GM19452 (cell line): ENCODE measurements around the gene HOXB3.

Experiments
- ATAC-seq: cut with Tn5 transposase; IDR thresholded peaks from one replicate; pipeline ENCODE4 v1.9.1; 2021; ENCODE audit not compliant: unreplicated experiment

HOXB3 gene

DNA sequence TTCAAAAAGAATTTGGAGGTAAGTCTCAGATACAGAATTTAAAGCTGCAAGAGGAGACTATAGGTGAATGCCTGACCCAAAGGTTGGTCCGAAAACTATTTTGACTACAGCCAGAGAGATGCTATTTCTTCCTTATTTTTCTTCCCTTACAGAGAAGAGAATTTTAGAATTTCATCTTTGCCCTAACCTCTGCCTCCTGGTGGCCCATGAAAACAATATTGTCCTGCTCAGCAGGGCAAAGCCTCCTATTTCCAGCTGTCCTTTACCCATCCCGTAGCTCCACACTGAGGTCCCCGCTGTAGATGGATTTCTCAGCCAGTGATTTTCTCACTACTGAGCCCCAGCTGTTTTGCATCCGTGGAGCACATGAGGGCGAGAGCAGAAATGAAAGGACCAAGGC lies 83.8 kb downstream of the HOXB3 start:
- ATAC-seq = no peak

DNA sequence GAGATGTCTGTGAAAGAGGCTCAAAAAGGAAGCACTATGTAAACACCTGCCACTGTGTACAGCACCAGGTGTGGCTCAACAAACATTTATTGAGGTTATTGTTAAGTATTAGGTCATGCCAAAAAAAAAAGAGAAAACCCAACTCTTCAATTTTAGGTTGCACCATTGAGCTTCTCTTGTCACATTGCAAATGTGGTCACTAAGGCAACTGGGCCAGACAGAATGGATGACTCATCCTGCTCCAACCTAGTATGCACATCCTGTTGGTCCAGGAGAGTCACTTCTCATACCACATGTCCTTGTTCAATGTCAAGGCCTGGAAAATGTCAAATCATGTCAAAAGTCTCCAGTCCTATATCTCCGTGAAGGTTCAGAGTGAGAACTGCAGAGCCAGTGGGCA lies 84.3 kb downstream of the HOXB3 start:
- ATAC-seq = peak; percentile 88

DNA sequence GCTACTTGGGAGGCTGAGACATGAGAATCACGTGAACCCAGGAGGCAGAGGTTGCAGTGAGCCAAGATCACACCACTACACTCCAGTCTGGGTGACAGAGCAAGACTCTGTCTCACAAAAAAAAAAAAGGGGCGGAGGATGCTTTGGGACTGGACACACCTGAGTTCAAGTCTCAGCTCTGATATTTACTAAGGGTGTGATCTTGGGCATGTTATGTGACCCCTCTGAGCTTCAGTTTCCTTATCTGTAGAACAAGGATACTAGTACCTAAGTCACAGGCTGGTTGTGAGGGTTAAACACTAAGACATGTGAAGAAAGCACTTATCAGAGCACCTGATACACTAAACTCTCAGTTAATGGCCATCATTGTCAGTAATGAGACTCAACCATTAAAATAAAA lies 85.1 kb downstream of the HOXB3 start:
- no peak for ATAC-seq

DNA sequence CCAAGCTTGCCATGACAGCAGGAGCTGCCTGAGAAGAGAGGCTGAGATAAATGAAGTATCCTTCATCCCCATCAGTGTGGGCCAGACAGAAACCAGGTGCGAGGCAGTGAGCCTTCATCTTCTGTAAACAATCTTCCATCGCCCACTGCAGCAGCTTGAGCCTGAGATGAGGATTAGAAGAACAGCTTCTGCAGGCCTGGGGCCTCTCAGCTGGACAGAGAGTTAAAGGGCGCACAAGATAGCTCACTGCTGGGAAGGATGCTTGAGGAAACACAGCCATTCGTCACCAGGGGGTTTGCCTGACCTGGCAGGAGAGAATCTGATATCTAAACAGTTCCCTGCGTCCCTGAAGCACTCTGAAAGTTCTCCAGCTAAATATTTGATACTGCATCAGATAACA lies 86.3 kb downstream of the HOXB3 start:
- ATAC-seq = no peak

DNA sequence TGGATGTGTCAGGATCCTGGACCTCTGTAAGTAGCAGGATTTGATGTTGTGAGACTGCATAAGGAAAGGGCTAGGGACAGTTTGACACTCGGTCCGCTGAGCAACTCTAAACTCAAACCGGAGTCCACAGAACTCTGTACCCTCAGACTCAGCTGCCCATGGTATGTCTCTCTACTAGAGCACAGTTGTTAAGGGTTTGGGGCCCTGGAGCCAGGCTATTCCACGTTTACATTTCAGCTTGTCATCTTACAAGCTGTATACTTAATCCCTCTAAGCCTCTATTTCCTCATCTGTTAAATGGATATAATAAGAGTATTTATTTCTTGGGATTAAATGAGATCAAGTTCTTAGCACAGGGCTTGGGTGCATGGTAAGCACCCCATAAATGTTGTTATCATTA lies 87.1 kb downstream of the HOXB3 start:
- no peak for ATAC-seq

DNA sequence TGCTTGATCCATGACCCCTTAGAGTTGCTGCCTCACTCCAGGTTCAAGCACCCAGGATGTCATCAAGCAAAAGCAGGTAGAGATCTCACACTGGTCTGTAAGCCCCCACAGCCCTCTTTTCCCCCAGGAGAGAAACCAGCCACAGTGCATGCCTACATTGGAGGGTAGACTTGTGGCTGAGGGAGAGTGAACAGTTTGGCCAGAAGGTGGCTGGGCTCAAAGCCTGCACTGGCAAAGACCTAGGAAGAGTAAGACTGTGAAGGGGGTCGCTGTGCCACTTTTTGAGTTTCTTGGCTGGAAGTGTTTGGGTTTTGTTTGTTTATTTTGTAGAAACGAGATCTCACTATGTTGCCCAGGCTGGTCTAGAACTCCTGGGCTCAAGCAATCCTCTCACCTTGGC lies 87.7 kb downstream of the HOXB3 start:
- no peak for ATAC-seq

DNA sequence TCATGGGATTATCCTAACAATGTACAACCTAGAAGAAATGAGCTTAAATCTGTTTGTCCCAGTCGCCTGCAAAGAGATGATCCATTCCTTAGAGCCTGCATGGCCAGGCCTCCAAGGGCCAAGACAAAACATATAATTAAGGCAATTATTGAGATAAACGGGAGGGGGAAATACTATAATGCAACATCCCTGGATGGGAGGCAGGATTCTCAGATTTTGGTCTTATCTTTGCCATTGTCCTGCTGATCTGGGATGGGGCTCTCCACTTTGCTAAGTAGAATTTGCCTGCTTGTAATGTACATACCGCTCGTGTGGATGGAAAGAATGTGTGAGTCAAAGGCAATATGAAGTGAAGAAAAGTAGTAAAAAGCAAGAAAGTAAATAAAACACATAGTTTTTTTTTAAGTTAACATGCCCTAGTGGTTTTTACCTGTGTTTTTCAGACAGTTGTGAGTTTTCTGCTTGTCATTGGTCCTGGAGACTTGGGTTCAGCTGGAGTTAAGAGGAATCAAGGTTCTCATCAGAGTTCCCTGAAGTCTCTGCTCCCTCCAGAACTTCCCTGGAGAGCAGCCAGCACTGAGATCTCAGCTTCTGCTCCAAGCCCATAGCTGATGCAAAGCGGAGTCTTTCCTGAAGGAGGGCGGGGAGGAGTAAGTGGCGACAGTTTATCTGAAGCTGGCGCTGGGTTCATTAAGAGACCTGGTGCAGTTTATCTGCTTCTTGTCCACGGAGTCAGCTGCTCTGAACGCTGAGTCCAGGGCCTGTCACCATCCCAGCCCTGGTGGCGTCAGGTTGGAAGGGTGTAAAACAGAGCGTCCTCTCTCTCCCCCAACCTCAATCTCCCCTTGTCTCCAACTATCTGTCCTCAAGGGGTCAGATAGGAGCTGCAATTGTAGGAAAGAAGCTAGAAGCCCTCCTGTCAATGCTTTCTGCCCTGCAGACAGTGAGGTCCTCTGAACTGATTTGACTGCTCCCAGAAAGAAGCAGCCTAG lies 89.3 kb downstream of the HOXB3 start:
- no peak for ATAC-seq

DNA sequence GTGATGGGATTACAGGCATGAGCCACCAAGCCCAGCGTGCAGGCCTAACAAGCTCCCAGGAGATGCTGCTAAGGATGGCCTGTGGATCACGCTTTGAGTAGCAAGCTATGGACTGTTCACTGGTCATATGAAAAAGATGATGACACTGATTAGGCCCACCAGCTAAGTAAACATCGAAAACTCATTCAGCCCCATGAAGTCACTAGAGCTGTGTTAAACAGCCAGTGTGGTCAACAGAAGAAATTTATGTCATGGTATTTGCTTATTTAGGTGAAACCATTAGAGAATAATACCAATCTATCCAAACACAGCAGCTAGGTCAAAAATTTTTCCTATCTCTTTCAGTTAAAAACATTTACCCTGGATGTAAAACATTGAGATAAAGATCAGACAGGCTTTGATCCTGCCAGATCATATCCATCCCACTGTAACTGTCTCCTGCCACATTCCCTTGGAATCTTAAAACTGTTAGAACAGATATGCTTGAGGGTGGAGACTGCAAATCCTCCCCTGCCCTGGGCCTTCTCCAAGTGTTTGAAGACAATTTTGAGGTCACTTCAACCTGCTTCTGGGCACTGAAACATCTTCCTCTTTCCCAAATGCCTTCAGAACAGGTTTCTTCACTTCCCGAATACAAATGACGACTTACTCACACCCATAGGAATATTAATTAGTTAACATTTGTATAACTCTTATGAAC lies 90.2 kb downstream of the HOXB3 start:
- ATAC-seq = no peak

DNA sequence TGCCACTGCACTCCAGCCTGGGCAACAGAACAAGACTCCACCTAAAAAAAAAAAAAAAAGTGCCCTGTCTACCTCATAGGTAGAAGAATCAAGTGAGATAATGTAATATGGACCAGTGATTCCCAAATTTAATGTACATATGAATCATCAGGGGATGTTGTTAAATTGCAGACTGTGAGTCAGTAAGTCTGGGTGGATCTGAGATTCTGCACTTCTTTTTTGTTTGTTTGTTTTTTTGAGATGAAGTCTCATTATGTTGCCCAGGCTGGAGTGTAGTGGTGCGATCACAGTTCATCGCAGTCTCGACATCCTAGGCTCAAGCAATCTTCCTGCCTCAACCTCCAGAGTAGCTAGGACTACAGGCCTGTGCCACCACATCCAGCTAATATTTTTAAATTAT lies 90.8 kb downstream of the HOXB3 start:
- ATAC-seq = no peak
